Immature natural killer cell (primary cell): ENCODE results near the gene NPAS3. TPM values are rescaled to one million over a fixed set of nuclear protein-coding genes. Genes with fewer than 3 reads are reported as not detected.

ENCODE experiments used
- DNase-seq, 3 donors: peaks; one replicate each; pipeline ENCODE4 v3.0.0; 2022; ENCODE audit warnings: mixed read lengths in 1 of 3
- H3K27ac Mint-ChIP-seq, 6 donors: one replicate each; pipeline ENCODE4 v1.8.0; 2020; ENCODE audit warnings: mixed read lengths in 6 of 6, mild to moderate bottlenecking in 5 of 6, inconsistent platforms in 4 of 6, moderate library complexity in 3 of 6
- H3K27me3 Mint-ChIP-seq, 3 donors: one replicate each; pipeline ENCODE4 v1.8.0; 2020 to 2021; ENCODE audit warnings: low read depth in 3 of 3, mild to moderate bottlenecking in 3 of 3, mixed read lengths in 3 of 3, moderate library complexity in 3 of 3, inconsistent platforms in 1 of 3
- H3K36me3 Mint-ChIP-seq, 3 donors: one replicate each; pipeline ENCODE4 v1.8.0; 2020; ENCODE audit warnings: mixed read lengths in 3 of 3, inconsistent platforms in 2 of 3, mild to moderate bottlenecking in 2 of 3
- H3K4me1 Mint-ChIP-seq, 2 donors: one replicate each; pipeline ENCODE4 v1.8.0; 2020; ENCODE audit warnings: inconsistent platforms in 2 of 2, mild to moderate bottlenecking in 2 of 2, mixed read lengths in 2 of 2, moderate library complexity in 1 of 2
- H3K4me3 Mint-ChIP-seq, 5 donors: one replicate each; pipeline ENCODE4 v1.8.0; 2020; ENCODE audit warnings: mild to moderate bottlenecking in 5 of 5, mixed read lengths in 5 of 5, inconsistent platforms in 3 of 5, moderate library complexity in 3 of 5
- H3K9me3 Mint-ChIP-seq, 6 donors: one replicate each; pipeline ENCODE4 v1.8.0; 2020; ENCODE audit warnings: mild to moderate bottlenecking in 6 of 6, mixed read lengths in 6 of 6, inconsistent platforms in 4 of 6, moderate library complexity in 3 of 6
- polyA plus RNA-seq, 3 donors: library from polyadenylated mRNA; unstranded; fragments of 300-500 nt; fragmentation: Illumina TruSeq; gene quantifications; one replicate each; pipeline ENCODE4 v1.2.3, GENCODE V29; 2021

NPAS3 gene
- polyA plus RNA-seq, 3 donors from 2014 or later, result not detected

DNA sequence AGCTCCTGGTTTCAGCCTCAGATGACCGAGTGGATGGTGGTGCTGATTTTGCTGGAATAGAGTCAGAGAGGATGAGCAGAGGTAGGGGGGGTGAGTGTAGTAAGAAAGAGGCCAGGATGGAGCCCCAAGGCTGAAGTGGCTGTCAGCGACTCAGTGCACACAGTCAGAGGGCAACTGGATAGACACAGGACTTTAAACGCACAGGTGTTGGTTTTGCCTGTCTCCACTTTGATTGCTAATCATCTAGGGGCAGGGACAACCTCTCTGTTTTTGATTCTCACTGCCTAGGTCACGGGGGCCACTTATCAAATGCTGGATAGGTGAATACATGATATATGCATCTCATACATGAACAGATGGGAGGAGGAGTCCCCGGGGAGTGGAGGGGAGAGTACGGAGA, 912.7 kb downstream of the NPAS3 start:
- H3K27me3 Mint-ChIP-seq, result peaks cover 0 to 3% (median 0%) of the 10 kb centered on the region in 3 donors
- no peak overlapping the region for H3K4me3 Mint-ChIP-seq
- peaks cover 0 to 5% (median 0%) of the 10 kb centered on the region in 6 donors for H3K9me3 Mint-ChIP-seq
- H3K4me1 Mint-ChIP-seq, result no peaks in the 10 kb centered on the region
- no peak overlapping the region for H3K27ac Mint-ChIP-seq
- DNase-seq, result no peak
- H3K36me3 Mint-ChIP-seq, result no peaks in the 10 kb centered on the region

DNA sequence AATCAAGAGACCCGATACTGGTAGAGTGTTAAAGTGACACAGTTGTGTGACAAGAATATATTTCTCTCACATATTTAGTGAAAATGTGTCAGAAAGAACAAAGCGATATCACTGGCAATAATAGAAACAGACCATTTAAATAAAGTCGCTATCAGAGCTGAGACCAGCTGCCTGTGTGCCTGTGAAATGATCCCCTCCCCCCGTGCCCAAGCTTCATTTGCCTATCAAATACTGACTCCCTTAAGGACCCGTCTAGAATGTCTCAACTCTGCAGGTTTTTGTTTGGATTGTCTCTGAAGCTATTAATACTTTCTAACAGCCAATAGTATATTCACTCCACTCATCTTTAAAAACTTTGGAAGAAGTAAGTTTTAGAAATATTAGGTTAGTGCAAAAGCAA, 913.3 kb downstream of the NPAS3 start:
- Mint-ChIP-seq H3K36me3 (no peaks in the 10 kb centered on the region), H3K9me3 (peaks cover 0 to 5% (median 0%) of the 10 kb centered on the region in 6 donors), H3K27me3 (peaks cover 0 to 3% (median 0%) of the 10 kb centered on the region in 3 donors), H3K4me1 (no peaks in the 10 kb centered on the region), H3K27ac (no peak overlapping the region), H3K4me3 (no peak overlapping the region)
- no peak for DNase-seq
